HEK293T (cell line): Measurements from ENCODE around the gene MAP3K14.

Source experiments
- ARNT ChIP-seq: fragments of 450-650 bp; IDR thresholded peaks from 2 replicates; pipeline ENCODE4 v1.6.1; 2017; ENCODE audit warnings: mild to moderate bottlenecking
- ELF4 ChIP-seq: fragments of 450-650 bp; IDR thresholded peaks from 2 replicates; pipeline ENCODE4 v1.6.1; 2017; ENCODE audit warnings: antibody characterized with exemption
- FOXA1 ChIP-seq: fragments of 450-650 bp; IDR thresholded peaks from 2 replicates; pipeline ENCODE4 v1.6.1; 2016; ENCODE audit warnings: mild to moderate bottlenecking
- FOXK2 ChIP-seq: fragments of 450-650 bp; IDR thresholded peaks from 2 replicates; pipeline ENCODE4 v1.6.1; 2016; ENCODE audit warnings: mild to moderate bottlenecking
- FOXM1 ChIP-seq: fragments of 450-650 bp; IDR thresholded peaks from 2 replicates; pipeline ENCODE4 v1.6.1; 2017; ENCODE audit warnings: mild to moderate bottlenecking, borderline replicate concordance
- LEF1 ChIP-seq: fragments of 450-650 bp; IDR thresholded peaks from 2 replicates; pipeline ENCODE4 v1.6.1; 2017; ENCODE audit warnings: mild to moderate bottlenecking, borderline replicate concordance
- NFRKB ChIP-seq: fragments of 450-650 bp; IDR thresholded peaks from 2 replicates; pipeline ENCODE4 v1.6.1; 2016; ENCODE audit warnings: mild to moderate bottlenecking, moderate library complexity
- SP1 ChIP-seq: fragments of 450-650 bp; IDR thresholded peaks from 2 replicates; pipeline ENCODE4 v1.6.1; 2017
- SUZ12 ChIP-seq: fragments of 450-650 bp; IDR thresholded peaks from 2 replicates; pipeline ENCODE4 v1.6.1; 2016; ENCODE audit warnings: mild to moderate bottlenecking
- TARDBP ChIP-seq: fragments of 450-650 bp; IDR thresholded peaks from 2 replicates; pipeline ENCODE4 v1.6.1; 2016

DNA sequence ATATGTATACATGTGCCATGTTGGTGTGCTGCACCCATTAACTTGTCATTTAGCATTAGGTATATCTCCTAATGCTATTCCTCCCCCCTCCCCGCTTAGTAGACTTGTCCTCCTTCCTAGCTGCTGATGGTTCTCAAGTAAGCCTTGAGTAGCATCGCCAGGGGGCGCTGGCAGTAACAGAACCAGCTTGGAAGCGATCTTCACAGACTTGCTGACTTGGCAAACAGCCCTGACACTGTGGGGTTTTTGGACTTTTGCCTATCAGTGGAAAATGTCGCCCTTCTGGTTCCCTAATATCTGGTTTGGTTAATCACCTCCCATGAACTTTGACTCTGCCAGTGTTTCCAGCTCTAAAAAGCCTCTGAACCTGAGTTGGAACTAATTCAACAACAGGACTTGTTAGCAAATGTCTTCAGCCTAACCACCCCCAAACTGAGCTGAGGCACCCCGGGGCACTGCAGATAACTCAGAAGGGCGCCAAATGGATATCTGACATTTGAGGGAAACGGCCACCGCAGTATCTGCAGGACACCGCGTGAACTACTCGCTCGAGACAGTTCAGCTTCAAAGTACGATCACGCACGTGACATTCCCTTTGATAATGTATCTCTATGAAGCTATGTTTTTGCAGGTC is 39.5 kb downstream of the MAP3K14 start:
- TF ChIP-seq TARDBP (no peak), SP1 (no peak), FOXM1 (no peak), ARNT (no peak), LEF1 (0 out of 2 replicates have a peak, but pooled peaks have one; percentile 26), FOXK2 (no peak), FOXA1 (no peak), ELF4 (no peak), SUZ12 (no peak), NFRKB (no peak)
